Measurements from ENCODE around the gene KATNB1.
A peak's percentile ranks its signal among the peaks of the same experiment; 100 is the strongest.

The KATNB1 gene

DNA sequence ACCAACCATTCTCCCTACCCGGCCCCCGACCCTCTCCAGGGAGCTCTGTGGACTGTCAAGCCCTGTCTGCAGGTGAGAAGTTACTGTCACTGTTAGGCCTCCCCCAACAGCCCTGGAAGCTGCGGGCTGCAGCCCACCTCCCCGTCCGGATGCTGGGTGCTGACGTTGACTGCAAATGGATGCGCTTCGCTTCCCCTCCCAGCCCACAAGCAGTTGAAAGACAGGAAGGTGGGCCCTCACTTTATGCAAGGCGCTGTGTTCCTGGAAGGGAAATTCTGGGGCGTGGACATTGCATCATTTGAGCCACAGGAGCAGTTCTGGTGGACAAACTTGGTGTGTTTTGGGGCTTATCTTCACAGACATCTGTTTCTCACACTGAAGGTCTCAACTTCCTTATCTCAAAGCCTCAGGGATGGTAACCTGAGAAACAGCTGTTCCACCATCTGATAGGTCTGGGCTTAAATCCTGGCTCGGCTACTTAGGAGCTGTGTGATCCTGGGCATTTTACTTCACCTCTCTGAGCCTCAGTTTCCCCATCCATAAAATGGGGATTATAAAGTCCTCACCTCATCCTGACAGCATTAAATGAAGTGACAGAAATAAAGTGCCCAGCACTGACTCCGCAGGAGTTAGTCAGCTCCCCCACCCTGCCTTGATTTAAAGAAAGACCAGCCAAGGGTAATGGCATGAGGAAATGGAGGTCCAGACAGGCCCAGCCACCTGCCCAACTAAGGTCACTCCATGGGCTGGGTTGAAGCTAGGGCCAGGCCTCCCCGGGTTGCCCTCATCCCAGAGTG, 45.6 kb upstream of the KATNB1 start:
- peak; percentile 31 for DNase-seq (ENCODE audit: low read depth)
- TF ChIP-seq CTCF (conservative IDR thresholded peaks at IDR 0.05; ENCODE audit: low read depth, low read length): no peak
- H3K4me3 ChIP-seq (ENCODE audit: low read depth, low read length): no peak overlapping the region

GRCh38 chr16:57690782-57691471, 44.6 kb upstream of the KATNB1 start:
- no peak for TF ChIP-seq CTCF (conservative IDR thresholded peaks at IDR 0.05; ENCODE audit: low read depth, low read length)
- no peak overlapping the region for H3K4me3 ChIP-seq (ENCODE audit: low read depth, low read length)
- DNase-seq (ENCODE audit: low read depth): no peak

- TF ChIP-seq CTCF (conservative IDR thresholded peaks at IDR 0.05; ENCODE audit: low read depth, low read length): no peak
- no peak for DNase-seq (ENCODE audit: low read depth)
- no peak overlapping the region for H3K4me3 ChIP-seq (ENCODE audit: low read depth, low read length)
Measured at GRCh38 chr16:57692636-57693035, 42.9 kb upstream of the KATNB1 start.

GRCh38 chr16:57693550-57693949, 42.0 kb upstream of the KATNB1 start:
- DNase-seq (ENCODE audit: low read depth): no peak

DNA sequence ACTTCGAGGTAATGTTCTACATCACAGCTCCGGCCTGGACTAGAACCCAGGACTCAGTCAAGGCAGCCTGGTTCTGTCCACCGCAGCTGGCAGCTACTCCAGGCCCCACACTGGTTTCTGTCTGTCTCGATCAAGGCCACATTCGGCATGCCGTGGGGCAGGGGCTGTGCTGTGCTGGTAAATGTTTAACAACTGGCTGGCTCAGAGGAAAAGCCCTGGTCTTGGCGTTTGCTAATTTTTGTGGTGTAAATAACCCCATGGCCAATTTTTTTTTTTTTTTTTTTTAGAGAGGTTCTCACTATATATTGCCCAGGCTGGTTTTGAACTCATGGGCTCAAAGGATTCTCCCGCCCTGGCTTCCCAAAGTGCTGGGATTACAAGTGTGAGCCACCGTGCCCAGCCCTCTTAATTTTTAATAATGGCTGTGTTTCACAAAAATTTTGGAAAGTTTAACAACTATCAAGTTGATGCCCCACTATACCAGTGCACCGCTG, 41.3 kb upstream of the KATNB1 start:
- H3K4me3 ChIP-seq (ENCODE audit: low read depth, low read length): no peak overlapping the region
- no peak for DNase-seq (ENCODE audit: low read depth)
- TF ChIP-seq CTCF (conservative IDR thresholded peaks at IDR 0.05; ENCODE audit: low read depth, low read length): no peak

More at GRCh38 chr16:57693550-57693949, 42.0 kb upstream of the KATNB1 start:
- no peak overlapping the region for H3K4me3 ChIP-seq (ENCODE audit: low read depth, low read length)
- no peak for TF ChIP-seq CTCF (conservative IDR thresholded peaks at IDR 0.05; ENCODE audit: low read depth, low read length)

DNA sequence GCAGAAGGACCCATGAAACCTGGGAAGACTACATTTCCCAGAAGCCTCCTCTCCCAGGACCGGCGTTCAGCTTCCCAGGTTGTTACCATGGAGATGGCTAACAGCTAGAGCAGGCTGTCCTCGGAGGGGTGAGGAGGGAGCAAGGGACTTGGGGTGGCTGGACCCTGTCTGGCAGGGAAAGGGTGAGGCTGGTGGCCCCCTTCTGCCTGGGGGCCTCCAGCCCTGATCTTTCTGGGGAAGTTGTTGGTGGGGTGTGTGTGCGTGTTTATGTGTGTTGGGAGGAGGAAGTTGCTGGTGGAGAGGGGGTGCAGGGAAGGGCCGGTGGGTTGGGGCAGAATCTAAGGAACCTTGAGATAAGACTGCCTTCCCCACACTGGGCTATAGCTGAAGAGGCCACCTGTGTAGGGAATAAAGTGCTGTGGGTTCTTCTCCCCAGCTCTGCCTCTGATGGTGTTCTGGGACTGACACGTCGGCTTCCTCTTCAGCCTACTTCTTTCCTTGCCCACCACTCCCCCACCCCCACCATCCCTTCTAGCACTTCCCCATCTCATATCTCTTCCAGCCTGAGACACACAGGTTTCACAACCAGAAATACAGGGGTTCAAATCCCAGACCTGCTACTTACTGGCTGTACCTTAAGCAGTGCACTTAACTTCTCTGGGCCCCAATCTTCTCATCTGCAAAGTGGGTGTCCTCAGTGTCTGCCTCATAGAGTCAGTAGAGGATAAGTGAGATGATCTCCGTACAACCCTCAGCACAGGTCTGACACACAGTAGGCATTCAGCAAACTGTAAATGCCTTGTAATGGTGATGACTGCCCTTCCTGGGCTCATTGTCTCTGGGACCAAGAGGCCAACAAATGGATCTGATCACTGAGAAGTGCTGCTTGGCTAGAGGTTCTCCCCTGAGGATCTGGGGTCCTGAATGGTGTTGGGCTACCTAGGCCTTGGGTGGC, 40.6 kb upstream of the KATNB1 start, which contains the start of gene DRC7:
TSS of gene DRC7 (plus strand) at position 82 of the 955 bp plus-strand sequence. CDS start 3,144 bp downstream, outside the sequence.
- peak within 1 kb of the TSS; percentile 54 for H3K4me3 ChIP-seq (ENCODE audit: low read depth, low read length)
- peak; percentile 69 for DNase-seq (ENCODE audit: low read depth)
- TF ChIP-seq CTCF (conservative IDR thresholded peaks at IDR 0.05; ENCODE audit: low read depth, low read length): no peak

Data from choroid plexus epithelial cell (primary cell).